GM12874 (cell line): ENCODE results near the gene IFI44L.

Experiments used
- TF ChIP-seq, protein P1 (sequence below): IDR thresholded peaks from 2 replicates; pipeline ENCODE4 v1.5.1; 2011; ENCODE audit warnings: low read depth, mild to moderate bottlenecking, control low read depth, low read length, moderate library complexity; ENCODE audit not compliant: insufficient read depth

Gene IFI44L

DNA sequence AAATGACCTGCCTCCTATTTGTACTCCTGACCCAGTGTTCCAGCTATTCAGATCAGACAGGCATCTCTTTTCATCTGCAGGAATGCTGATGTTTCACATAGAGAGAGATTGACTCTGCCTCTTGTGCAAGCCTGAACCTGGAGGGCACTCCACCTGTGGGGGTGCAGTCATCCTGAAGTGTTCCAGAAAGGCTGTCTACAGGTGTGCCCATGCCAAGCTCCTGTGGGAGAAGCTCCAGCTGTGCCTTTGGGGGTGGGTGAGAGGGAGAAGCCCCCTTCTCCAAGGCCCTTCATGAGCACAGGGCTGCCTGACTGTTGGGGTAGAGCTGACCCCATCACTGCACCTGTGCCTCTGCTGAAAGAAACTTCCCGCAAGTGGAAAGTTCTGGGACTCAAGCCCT lies 52.2 kb downstream of the IFI44L start:
- TF ChIP-seq, protein P1, sequence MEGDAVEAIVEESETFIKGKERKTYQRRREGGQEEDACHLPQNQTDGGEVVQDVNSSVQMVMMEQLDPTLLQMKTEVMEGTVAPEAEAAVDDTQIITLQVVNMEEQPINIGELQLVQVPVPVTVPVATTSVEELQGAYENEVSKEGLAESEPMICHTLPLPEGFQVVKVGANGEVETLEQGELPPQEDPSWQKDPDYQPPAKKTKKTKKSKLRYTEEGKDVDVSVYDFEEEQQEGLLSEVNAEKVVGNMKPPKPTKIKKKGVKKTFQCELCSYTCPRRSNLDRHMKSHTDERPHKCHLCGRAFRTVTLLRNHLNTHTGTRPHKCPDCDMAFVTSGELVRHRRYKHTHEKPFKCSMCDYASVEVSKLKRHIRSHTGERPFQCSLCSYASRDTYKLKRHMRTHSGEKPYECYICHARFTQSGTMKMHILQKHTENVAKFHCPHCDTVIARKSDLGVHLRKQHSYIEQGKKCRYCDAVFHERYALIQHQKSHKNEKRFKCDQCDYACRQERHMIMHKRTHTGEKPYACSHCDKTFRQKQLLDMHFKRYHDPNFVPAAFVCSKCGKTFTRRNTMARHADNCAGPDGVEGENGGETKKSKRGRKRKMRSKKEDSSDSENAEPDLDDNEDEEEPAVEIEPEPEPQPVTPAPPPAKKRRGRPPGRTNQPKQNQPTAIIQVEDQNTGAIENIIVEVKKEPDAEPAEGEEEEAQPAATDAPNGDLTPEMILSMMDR: no peak

DNA sequence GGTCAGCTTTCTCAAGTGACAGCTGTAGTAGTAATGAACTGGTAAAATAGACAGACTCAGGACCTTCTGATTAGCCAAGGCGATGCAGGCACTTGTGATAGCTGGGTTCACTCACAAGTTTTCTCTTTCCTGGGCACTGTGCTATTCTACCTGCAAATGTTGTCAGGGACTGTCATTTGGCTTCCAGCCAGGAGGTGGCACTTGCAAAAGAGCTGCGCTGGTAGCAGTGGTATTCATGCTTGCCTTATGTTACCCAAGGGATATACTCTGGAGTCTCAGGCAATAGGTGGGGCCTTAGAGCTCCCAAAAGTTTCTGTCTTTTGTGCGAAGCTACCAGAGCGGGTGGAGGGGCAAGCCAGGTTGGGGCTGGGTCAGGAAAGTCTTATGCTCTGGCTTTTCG lies 52.9 kb downstream of the IFI44L start:
- TF ChIP-seq, protein P1: peak; percentile 16; the same call in 1 of the 2 replicates

DNA sequence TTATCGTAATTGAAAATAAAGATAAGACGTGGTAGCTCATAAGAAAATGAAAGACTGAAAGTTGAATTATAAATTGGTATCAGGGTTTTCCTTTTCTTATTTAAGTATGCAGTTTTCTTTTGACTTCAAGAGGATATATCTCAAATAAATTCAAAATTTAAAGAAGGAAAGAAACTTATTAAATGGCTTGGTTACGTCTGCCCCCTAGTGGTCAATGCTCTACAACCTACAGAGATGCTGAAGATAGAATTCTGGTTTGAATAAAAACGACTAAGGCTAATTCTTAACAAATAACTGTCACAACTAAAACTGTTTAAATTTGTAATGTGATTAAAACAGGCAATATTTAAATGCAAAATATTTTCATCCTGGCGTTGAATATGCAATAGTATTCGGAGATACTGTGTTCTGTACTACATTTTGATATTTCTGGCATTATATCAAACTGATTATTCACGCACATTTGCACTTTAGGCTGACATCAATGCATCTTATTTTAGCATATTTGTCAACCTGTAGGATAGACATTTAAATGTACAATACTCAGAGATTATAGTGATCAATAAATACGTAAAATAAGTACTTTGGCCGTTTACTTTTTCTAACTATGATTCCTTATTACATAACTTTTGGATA lies 56.2 kb downstream of the IFI44L start:
- TF ChIP-seq, protein P1: peak; percentile 46

DNA sequence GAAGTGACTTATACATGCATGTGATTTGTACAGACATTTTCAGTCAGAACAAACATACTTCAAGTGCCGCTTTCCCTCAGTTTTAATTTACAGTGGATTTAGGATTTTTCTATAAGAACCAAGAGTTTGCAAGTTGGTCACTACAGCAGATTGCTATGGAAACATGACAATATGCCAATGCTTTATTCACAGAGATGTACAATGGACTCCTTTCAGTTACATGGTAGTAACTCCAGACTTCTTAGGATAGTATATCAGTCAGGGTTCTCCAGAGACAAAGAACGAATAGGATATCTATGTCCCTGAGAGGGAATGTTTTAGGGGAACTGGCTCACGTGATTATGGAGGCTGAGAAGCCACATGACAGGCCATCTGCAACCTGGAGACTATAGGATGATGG lies 56.7 kb downstream of the IFI44L start:
- TF ChIP-seq, protein P1: no peak

DNA sequence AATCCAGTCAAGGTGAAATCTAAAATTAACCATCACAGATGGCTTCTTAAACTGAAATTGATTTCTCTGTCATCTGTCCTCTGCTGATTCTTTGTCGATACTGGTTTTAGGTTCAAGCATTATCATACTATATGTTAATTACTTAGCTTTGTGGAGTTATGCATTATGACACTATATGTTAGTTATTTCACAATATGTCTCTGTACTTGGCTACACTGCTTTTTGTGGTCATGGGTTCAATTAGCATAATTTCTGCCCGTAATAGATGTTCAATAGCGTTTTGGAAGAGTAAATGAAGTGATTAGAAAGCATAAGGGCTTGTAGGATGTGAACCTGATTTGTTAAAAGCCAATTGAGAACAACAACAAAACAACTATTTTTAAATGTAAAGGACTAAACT lies 57.5 kb downstream of the IFI44L start:
- TF ChIP-seq, protein P1: no peak

DNA sequence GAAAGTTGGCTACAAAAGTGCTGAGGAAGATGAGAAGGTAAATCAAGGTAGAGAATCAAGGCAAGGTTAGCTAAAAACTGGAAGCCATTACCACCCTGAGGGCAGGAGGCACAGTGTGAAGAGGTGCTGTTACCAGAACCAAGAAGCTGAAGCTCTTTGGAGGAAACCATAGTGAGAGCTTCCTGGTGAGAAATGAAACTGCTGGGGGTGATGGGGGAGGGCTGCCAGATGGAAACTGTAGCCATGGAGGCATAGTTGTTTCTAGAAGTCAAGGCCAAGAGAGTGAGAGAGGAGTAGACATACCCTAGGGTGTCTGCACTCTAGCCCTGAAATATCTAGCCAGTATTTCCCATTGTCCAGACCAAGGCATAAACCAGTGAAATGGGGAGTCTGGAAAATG lies 58.1 kb downstream of the IFI44L start:
- TF ChIP-seq, protein P1: no peak

DNA sequence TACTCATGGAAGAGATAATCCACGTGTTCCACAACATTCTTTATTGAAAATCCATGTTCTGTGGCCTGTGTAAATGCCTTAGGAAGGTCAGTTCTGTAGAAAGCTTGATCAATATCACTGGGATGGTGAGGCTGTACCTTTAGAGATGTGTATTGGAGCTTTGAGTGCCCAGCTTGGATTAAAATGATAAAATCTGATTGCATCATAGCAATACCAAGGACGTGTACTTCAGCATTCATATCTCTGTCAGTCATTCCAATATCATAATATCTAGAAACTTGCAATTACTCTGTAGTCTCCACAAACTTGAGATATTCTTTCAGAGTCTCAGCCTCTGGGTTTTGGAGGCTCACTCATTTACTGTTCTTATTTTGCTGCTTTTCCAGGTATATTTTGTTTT lies 61.0 kb downstream of the IFI44L start:
- TF ChIP-seq, protein P1: no peak

DNA sequence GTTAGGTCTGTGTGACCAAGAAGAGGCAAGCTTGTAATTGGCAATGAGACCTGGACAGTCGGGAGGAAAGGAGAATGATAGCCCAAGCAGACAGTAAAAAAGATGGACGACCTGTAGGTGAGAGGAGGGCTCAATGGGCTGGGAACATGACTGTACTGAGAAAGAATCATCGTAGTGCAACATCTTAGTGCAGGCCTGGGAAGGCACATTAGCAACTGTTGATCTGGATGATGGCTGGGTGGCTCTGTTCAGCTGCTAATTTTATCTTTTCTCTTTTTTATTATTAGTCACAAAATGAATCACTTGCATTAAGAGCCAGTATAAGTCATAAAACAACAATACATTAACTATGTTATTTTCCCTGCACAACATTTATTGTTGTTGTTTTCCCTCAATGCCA lies 62.2 kb downstream of the IFI44L start:
- TF ChIP-seq, protein P1: no peak
